ENCODE data around the gene NMBR.

NMBR gene

GRCh38 chr6:142178129-142178528 is 31.2 kb upstream of the NMBR start:
- Histone ChIP-seq H3K27me3 (replicated peaks; ENCODE audit: control insufficient read depth, insufficient read depth, low read length) (no peaks in the 10 kb centered on the region), H3K4me3 (replicated peaks; ENCODE audit: low read depth, low read length) (no peak overlapping the region), H3K36me3 (ENCODE audit: control insufficient read depth, insufficient read depth, low read length) (no peaks in the 10 kb centered on the region; the same call in 1 of the 2 replicates)
- DNase-seq (ENCODE audit: extremely low read depth, insufficient read length) = no peak
- TF ChIP-seq, protein P1, sequence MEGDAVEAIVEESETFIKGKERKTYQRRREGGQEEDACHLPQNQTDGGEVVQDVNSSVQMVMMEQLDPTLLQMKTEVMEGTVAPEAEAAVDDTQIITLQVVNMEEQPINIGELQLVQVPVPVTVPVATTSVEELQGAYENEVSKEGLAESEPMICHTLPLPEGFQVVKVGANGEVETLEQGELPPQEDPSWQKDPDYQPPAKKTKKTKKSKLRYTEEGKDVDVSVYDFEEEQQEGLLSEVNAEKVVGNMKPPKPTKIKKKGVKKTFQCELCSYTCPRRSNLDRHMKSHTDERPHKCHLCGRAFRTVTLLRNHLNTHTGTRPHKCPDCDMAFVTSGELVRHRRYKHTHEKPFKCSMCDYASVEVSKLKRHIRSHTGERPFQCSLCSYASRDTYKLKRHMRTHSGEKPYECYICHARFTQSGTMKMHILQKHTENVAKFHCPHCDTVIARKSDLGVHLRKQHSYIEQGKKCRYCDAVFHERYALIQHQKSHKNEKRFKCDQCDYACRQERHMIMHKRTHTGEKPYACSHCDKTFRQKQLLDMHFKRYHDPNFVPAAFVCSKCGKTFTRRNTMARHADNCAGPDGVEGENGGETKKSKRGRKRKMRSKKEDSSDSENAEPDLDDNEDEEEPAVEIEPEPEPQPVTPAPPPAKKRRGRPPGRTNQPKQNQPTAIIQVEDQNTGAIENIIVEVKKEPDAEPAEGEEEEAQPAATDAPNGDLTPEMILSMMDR (IDR thresholded peaks at IDR 0.05; ENCODE audit: insufficient read depth, low read length, poor library complexity, severe bottlenecking) = no peak

- Histone ChIP-seq H3K4me3 (replicated peaks; ENCODE audit: low read depth, low read length) (no peak overlapping the region), H3K36me3 (ENCODE audit: control insufficient read depth, insufficient read depth, low read length) (no peaks in the 10 kb centered on the region; the same call in none of the 2 replicates), H3K27me3 (replicated peaks; ENCODE audit: control insufficient read depth, insufficient read depth, low read length) (no peaks in the 10 kb centered on the region)
- TF ChIP-seq, protein P1 (IDR thresholded peaks at IDR 0.05; ENCODE audit: insufficient read depth, low read length, poor library complexity, severe bottlenecking) = no peak
- no peak for DNase-seq (ENCODE audit: extremely low read depth, insufficient read length)
These were observed 27.8 kb upstream of the NMBR start for GRCh38 chr6:142174703-142175102.

- no peak for DNase-seq (ENCODE audit: extremely low read depth, insufficient read length)
- no peaks in the 10 kb centered on the region for H3K27me3 ChIP-seq (replicated peaks; ENCODE audit: control insufficient read depth, insufficient read depth, low read length)
- H3K36me3 ChIP-seq (ENCODE audit: control insufficient read depth, insufficient read depth, low read length) = no peaks in the 10 kb centered on the region; the same call in none of the 2 replicates
- TF ChIP-seq, protein P1 (IDR thresholded peaks at IDR 0.05; ENCODE audit: insufficient read depth, low read length, poor library complexity, severe bottlenecking) = no peak
- no peak overlapping the region for H3K4me3 ChIP-seq (replicated peaks; ENCODE audit: low read depth, low read length)
These were observed 27.1 kb upstream of the NMBR start for GRCh38 chr6:142173980-142174379.

DNA sequence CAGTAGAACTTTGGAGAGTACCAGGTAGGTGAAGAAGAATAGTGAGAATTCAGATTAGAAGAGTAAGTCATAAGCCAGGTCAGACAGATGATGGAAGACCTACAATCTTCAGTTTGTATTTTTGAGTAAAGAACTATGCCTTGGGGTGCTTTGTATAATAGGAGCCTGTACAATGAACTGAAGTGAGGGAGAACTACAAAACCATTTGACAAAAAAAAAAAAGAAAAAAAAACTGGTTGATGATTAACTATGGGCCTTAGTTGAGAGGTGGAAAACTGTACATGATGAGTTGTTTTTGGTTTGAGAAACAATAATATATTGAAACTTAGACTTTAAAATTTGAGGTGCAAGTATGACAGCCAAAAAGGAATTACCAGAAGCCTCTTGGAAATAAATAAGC is 25.8 kb upstream of the NMBR start:
- no peaks in the 10 kb centered on the region; the same call in none of the 2 replicates for H3K36me3 ChIP-seq (ENCODE audit: control insufficient read depth, insufficient read depth, low read length)
- TF ChIP-seq, protein P1 (IDR thresholded peaks at IDR 0.05; ENCODE audit: insufficient read depth, low read length, poor library complexity, severe bottlenecking) = no peak
- no peaks in the 10 kb centered on the region for H3K27me3 ChIP-seq (replicated peaks; ENCODE audit: control insufficient read depth, insufficient read depth, low read length)

GRCh38 chr6:142171351-142171750 is 24.4 kb upstream of the NMBR start:
- Histone ChIP-seq H3K27me3 (replicated peaks; ENCODE audit: control insufficient read depth, insufficient read depth, low read length) (no peaks in the 10 kb centered on the region), H3K4me3 (replicated peaks; ENCODE audit: low read depth, low read length) (no peak overlapping the region), H3K36me3 (ENCODE audit: control insufficient read depth, insufficient read depth, low read length) (peaks cover 2% of the 10 kb centered on the region)
- TF ChIP-seq, protein P1 (IDR thresholded peaks at IDR 0.05; ENCODE audit: insufficient read depth, low read length, poor library complexity, severe bottlenecking) = no peak
- DNase-seq (ENCODE audit: extremely low read depth, insufficient read length) = no peak

More for the DNA sequence above, 25.8 kb upstream of the NMBR start:
- no peak for DNase-seq (ENCODE audit: extremely low read depth, insufficient read length)
- H3K4me3 ChIP-seq (replicated peaks; ENCODE audit: low read depth, low read length) = no peak overlapping the region

GRCh38 chr6:142167486-142167885 is 20.6 kb upstream of the NMBR start:
- Histone ChIP-seq H3K27me3 (replicated peaks; ENCODE audit: control insufficient read depth, insufficient read depth, low read length) (no peaks in the 10 kb centered on the region), H3K36me3 (ENCODE audit: control insufficient read depth, insufficient read depth, low read length) (peaks cover 2% of the 10 kb centered on the region)

More at GRCh38 chr6:142167486-142167885, 20.6 kb upstream of the NMBR start:
- no peak overlapping the region for H3K4me3 ChIP-seq (replicated peaks; ENCODE audit: low read depth, low read length)
- no peak for DNase-seq (ENCODE audit: extremely low read depth, insufficient read length)
- TF ChIP-seq, protein P1 (IDR thresholded peaks at IDR 0.05; ENCODE audit: insufficient read depth, low read length, poor library complexity, severe bottlenecking) = no peak

Data from GM06990 (cell line).